ENCODE measurements around the gene NOP53.
"Not testable (repeated sequence)": the region's sequence is repeated elsewhere in the genome, so short reads cannot be mapped to it uniquely, and the experiment has no call there.

NOP53 gene

DNA sequence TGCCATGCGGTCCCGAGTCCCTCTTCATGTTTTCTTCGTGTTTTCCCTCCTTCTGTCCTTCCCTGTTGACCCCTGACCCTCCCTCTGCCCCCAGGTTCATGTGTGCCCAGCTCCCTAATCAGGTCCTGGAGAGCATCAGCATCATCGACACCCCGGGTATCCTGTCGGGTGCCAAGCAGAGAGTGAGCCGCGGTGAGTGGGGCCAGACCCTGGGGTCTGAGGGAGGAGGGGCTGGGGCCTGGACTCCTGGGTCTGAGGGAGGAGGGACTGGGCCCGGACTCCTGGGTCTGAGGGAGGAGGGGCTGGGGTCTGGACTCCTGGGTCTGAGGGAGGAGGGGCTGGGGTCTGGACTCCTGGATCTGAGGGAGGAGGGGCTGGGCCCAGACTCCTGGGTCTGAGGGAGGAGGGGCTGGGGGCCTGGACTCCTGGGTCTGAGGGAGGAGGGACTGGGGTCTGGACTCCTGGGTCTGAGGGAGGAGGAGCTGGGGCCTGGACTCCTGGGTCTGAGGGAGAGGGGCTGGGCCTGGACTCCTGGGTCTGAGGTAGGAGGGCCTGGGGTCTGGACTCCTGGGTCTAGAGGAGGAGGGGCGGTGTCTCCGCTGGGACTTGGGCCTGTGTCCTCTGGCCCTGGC, 26.8 kb upstream of the NOP53 start:
- not testable (repeated sequence) for DNase-seq

- no peak for DNase-seq
Observed at GRCh38 chr19:47719047-47719859, 26.1 kb upstream of the NOP53 start.

GRCh38 chr19:47720669-47721422, 24.5 kb upstream of the NOP53 start:
- no peak for DNase-seq

DNA sequence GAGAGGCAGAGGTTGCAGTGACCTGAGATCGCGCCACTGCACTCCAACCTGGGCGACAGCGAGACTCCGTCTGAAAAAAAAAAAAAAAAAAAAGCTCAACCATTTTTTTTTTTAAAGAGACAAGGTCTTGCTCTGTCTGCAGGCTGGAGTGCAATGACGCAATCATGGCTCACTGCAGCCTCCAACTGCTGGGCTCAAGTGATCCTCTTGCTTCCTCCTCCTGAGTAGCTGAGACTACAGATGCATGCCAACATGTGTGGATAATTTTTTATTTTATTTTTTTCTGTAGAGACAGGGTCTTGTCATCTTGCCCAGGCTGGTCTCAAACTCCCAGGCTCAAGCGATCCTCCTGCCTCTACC, 21.8 kb upstream of the NOP53 start:
- peak; percentile 79 for DNase-seq

DNA sequence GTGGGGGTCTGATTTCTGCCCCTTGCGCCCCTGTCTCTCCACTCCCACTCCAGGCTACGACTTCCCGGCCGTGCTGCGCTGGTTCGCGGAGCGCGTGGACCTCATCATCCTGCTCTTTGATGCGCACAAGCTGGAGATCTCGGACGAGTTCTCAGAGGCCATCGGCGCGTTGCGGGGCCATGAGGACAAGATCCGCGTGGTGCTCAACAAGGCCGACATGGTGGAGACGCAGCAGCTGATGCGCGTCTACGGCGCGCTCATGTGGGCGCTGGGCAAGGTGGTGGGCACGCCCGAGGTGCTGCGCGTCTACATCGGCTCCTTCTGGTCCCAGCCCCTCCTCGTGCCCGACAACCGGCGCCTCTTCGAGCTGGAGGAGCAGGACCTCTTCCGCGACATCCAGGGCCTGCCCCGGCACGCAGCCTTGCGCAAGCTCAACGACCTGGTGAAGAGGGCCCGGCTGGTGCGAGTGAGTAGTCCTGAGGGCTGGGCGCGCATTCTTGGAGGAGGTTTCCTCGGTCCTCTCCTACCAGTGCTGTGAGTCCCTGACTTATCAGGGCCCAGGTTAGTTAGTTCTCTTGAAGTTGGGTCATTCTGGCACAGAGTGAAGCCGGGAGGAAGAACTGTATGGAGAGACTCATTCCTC, 19.5 kb upstream of the NOP53 start:
- no peak for DNase-seq

DNA sequence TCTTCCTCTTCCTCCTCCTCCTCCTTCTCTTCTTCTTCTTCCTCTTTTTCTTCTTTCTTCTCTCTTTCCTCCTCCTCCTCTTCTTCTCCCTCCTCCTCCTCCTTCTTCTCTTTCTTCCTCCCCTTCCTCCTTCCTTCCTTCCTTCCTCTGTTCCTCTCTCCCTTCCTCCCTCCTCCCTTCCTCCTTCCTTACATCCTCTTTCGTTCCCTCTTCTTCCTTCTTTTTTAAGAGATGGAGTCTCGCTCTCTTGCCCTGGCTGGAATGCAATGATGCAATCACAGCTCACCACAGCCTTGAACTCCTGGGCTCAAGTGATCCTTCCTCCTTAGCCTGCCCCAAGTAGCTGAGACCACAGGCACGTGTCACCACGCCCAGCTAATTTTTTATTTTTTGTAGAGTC, 18.9 kb upstream of the NOP53 start:
- DNase-seq, result peak; percentile 29

DNA sequence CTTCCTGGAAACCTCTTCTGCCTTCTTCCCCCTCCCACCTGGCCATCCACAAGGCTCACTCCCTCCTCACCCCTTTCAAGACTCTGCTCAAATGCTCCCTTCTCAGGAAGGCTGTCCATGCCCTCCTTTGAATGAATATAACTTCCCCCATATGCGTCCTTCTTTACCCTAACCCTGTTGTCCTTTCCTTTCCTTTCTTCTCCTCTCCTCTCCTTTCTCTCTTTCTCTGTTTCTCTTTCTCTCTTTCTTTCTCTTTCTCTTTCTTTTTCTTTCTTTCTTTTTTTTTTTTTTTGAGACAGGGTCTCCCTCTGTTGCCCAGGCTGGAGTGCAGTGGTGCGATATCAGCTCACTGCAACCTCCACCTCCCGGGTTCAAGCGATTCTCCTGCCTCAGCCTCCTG, 17.1 kb upstream of the NOP53 start:
- not testable (repeated sequence) for DNase-seq

DNA sequence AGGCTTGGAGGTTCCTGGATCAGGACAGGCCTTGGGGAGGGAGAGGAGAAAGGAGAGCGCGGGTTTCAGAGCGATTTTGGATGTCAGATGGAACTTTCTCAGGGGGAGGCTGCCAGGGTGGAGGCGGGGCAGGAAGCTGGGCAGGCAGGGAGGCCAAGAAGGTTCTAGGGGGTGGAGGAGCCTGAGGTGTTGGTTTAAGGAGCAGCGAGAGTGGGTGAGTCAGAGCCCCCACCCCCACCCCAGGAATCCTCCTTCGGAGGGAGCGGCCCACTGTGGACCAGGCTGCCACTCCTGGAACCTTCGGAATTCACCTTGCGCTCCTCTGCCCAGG, 15.9 kb upstream of the NOP53 start:
- no peak for DNase-seq

- peak; percentile 34 for DNase-seq
Observed at GRCh38 chr19:47729799-47730520, 15.4 kb upstream of the NOP53 start.

DNA sequence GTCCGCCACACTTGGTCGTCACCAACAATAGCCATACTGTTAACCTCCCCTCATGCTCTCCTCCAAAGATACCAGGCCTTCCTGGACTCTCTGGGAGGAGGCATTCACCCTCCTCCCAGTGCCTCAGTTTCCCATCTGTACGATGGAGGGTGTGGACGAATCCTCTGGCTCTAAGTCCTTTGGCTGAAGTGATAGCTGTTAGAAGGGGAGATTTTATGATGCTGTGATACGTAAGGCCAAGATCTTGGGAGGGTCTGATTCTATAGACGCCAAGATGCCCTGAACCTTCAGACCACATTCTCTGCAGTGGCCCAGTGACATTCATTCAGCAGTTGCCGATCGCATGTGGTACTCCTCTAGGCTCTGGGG, 14.8 kb upstream of the NOP53 start:
- no peak for DNase-seq

GRCh38 chr19:47730910-47731309, 14.4 kb upstream of the NOP53 start:
- no peak for DNase-seq

DNA sequence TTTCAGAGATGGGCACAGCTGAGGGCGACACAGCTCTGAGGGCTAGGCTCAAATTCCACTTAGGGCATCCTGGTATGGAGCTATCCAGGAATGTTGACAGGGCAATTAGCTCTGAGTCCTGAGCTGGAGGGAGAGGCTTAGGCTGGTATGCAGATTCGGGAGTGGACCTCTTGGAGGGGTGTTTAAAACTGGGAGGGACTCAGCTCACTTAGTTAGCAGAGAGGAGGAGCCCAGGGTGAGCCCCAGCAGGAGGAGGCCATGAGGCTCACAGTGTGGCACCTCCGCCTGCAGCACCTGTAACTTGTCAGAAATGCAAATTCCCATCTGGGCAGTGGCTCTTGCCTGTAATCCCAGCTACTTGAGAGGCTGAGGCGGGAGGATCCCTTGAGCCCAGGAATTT, 10.2 kb upstream of the NOP53 start:
- DNase-seq, result no peak

DNA sequence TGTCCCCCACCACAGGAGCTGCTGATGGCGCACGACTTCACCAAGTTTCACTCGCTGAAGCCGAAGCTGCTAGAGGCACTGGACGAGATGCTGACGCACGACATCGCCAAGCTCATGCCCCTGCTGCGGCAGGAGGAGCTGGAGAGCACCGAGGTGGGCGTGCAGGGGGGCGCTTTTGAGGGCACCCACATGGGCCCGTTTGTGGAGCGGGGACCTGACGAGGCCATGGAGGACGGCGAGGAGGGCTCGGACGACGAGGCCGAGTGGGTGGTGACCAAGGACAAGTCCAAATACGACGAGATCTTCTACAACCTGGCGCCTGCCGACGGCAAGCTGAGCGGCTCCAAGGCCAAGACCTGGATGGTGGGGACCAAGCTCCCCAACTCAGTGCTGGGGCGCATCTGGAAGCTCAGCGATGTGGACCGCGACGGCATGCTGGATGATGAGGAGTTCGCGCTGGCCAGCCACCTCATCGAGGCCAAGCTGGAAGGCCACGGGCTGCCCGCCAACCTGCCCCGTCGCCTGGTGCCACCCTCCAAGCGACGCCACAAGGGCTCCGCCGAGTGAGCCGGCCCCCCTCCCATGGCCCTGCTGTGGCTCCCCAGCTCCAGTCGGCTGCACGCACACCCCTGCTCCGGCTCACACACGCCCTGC, 4.4 kb upstream of the NOP53 start:
- DNase-seq, result no peak

GRCh38 chr19:47741544-47742140, 3.7 kb upstream of the NOP53 start:
- DNase-seq, result no peak

DNA sequence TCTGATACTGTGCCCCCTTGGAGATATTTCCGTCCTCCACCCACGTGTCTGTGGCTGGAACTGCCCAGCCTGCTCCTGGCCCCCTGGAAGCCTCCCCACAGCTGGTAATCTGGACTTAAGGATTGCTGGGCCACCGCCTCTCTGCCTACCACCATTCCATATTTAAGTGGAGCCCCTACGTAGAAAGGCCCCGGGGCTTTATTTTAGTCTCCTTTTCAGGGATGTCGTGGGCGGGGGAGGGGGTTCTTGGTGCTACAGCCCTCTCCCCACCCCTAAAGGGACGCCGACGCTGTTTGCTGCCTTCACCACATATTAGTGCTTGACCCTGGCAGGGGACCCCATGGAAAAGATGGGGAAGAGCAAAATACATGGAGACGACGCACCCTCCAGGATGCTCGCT, 2.7 kb upstream of the NOP53 start:
- no peak for DNase-seq

DNA sequence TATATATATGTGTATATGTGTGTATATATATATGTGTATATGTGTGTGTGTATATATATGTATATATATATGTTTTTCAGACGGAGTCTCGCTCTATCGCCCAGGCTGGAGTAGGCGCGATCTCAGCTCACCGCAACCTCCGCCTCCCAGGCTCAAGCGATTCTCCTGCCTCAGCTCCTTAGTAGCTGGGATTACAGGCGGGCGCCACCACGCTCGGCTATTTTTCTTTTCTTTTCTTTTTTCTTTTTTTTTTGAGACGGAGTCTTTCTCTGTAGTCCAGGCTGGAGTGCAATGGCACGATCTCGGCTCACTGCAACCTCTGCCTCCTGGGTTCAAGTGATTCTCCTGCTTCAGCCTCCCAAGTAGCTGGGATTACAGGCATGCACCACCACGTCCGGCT, 783 bp downstream of the NOP53 start:
- not testable (repeated sequence) for DNase-seq

- no peak for DNase-seq
Observed at GRCh38 chr19:47749326-47749725, 4.0 kb downstream of the NOP53 start.

DNA sequence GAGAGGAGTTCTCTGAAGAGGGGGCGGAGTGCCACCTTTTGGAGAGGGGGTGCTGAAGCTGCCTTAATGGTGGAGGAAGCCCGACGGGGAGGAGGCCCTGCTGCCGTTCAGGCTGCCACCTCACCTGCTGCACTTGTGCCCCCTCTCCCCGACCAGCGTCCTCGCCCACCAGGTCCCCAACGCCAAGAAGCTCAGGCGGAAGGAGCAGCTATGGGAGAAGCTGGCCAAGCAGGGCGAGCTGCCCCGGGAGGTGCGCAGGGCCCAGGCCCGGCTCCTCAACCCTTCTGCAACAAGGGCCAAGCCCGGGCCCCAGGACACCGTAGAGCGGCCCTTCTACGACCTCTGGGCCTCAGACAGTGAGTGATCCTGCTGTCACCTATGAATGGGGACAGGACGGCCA, 5.4 kb downstream of the NOP53 start:
- DNase-seq, result no peak

DNA sequence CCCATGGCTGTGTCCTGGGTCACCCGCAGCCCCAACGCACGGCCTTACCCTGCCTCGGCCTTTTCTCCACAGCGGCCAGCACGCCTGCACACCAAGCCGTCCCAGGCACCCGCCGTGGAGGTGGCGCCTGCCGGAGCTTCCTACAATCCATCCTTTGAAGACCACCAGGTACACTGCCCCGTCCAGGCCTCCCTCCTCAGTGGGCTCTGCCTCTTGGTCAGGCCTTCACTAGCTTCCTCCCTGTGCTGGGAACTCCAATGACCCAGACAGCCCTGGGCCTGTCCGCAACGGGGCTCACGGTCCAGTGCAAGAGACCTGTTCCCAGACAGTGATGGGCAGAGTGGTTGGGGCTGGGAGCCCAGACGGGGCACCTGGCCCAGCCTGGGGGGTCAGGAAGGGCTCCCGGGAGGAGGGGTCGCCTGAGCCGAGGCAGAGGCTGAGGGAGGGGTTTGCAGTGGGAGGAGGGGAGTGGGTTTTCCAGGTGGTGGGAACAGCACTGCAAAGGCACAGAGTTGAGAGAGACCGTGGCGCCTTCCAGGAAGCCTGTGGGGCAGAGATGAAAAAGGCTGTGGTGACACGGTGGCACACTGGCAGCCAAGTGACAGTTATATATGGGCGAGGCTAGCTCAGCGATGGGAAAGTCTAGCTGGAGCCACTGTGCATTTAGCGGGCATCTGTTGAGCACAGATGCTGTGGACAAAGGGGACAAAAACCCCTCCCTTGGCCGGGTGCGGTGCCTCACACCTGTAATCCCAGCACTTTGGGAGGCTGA, 7.3 kb downstream of the NOP53 start:
- DNase-seq, result no peak

GRCh38 chr19:47754206-47755064, 9.1 kb downstream of the NOP53 start:
- DNase-seq, result no peak
